LNCAP (cell line): ENCODE measurements around the gene SULT4A1.

Experiments
- CTCF ChIP-seq: fragments of 450-650 bp; IDR thresholded peaks from 2 replicates; pipeline ENCODE4 v1.5.1; 2017; ENCODE audit warnings: mild to moderate bottlenecking

The SULT4A1 gene

DNA sequence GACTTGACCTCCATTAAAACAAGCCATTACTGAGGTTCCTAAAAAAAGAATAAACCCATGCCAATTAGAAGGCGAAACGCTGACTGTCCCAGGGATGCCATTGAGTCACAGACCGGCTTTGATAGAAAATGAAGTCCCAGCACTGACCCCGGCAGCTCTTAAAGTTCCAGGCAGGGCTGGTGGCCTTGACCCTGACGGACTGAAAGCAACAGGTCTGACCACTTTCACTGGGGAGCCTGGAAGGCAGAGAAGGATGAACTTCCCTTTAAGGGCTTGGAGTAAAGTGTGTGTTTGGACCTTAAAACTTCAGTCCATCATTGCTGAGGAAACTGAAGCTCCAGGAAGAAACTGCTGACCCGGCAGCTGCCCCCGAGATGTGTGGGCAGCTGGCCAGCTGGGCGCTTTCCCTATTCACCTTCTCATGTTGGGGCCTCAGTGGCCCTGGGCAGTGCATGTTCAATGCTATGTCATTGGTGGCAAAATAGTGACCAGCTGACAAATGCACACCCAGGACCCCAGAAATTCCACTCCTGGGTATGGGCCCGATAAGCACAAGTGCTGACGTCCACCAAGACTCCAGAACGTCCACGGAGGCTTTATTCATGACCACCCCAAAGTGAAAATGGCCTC, 31.3 kb downstream of the SULT4A1 start:
- TF ChIP-seq CTCF: no peak

- TF ChIP-seq CTCF: no peak
Measured at GRCh38 chr22:43829904-43830851, 32.1 kb downstream of the SULT4A1 start.

- TF ChIP-seq CTCF: peak; percentile 20; the same call in 1 of the 2 replicates
Measured at GRCh38 chr22:43828998-43829782, 33.1 kb downstream of the SULT4A1 start.

DNA sequence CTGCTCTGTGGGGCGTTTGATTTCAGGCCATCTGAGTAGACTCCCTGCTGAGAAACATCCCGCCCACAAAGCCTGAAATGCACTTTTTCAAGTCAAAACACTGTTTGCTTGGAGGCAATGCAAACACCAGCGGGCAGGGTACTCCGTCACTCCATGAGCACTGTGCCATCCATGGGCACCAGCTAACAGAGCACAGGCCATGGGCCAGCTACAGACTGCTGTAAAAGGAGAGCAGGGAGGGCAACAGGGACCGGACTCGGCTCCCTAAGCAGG, 33.7 kb downstream of the SULT4A1 start:
- no peak for TF ChIP-seq CTCF

- no peak for TF ChIP-seq CTCF
Measured at GRCh38 chr22:43827926-43828724, 34.2 kb downstream of the SULT4A1 start.

DNA sequence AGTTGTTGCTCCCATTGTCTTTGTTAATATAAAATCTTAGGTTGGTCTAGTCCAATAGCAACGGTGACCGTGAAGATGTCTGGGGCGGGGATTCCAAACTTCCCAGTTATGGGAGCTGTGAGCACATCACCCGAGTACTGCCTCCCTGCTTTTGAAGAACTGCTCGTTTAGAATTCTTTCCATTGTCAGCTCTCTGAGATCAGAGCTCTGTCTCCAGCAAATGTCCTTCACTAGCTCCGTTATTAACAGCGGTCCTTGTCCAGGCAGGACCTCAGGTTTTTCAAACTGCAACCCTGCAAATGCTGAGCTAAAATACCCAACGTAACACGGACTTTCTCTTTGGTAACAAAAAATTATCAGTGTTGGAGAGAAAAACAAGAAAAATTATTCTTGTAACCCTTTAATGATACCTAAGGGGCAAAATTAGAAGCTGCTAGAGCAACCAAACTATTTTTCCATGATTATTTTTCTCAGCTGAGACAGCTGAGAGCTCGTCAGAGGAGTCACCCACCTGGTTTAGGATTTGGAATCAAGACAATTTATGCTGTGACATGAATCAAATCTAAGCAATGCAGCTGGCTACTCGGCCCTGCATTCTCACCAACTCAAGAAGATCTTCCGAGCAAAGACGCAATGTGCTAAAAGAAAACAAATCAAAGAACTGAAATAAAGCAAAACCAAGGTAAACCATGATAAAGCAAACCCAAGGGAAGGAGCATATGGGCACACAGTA, 35.1 kb downstream of the SULT4A1 start:
- TF ChIP-seq CTCF: no peak
